ENCODE results near the gene STK39.

Gene STK39

DNA sequence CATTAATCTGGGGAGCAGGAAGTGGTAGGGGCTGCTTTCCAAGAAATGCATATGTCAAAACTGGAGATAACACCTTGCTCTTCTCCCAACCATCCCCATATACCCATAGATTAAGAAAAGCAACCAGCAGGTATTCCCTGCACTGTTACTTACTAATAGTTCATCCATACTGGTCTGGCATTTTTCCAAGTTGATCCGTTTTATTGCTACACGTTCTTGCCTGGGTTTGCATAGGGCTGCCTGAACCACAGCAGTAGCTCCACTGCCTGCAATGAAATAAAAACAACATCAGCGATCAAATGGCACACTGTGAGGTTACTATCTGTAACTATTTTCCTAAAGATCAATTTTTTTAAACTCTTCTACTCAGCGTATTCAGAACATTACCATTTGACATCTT is 65.6 kb downstream of the STK39 start:
- no peak for FAIRE-seq

DNA sequence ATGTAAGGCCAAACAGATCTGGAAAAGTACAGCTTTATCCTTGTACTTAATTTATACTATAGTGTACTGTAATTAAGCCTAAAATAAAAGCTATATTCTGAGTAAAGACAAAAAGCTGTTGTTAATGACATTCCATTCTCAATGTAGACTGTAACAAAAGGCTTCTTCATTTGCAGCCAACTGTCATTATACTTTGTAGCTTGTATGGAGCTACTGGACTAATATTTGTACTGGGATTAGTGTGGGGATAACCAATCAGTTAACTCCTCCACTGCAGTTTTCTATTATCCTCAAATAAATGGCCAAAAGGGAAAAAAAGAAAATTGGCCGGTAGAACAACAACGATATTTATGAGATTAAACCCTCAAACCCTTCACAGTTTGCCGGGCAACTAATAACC is 66.5 kb downstream of the STK39 start:
- FAIRE-seq = no peak

DNA sequence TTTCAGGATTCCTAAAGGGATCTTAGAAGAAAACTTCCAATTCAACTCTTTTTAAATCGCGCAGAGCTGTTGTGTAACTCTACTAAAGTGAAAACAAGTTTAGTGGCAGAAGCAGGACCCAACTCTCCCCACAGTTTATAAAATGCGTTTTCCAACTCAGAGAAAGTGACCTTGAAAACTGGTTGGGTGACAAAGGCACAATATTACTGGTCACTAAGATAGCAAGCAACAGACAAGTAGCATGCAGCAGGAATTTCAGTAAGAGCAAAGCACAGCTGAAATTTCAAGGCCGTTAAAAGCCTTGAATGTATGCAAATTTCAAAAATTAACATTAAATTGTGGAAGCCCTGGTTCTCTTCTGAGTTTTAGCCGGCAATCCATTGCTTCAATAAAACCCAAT is 66.9 kb downstream of the STK39 start:
- FAIRE-seq = no peak

DNA sequence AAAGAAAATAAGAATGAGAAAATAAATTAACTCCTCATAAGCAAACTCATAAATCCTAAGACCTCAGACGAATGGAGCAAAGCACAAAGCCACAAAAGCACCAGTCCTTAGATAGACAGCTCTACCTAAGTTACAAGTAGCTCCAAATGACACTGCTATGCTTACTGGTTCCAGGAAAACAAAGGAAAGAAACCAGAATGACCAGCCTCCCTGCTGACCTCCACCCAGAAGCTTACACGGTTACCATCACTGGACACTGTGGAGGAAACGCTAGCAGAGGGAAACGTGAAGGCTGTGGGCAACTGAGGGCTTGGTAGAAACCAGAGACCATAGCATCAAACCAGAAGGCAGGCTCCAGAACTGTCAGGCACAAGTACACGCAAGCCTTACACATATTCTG is 67.8 kb downstream of the STK39 start:
- no peak for FAIRE-seq

DNA sequence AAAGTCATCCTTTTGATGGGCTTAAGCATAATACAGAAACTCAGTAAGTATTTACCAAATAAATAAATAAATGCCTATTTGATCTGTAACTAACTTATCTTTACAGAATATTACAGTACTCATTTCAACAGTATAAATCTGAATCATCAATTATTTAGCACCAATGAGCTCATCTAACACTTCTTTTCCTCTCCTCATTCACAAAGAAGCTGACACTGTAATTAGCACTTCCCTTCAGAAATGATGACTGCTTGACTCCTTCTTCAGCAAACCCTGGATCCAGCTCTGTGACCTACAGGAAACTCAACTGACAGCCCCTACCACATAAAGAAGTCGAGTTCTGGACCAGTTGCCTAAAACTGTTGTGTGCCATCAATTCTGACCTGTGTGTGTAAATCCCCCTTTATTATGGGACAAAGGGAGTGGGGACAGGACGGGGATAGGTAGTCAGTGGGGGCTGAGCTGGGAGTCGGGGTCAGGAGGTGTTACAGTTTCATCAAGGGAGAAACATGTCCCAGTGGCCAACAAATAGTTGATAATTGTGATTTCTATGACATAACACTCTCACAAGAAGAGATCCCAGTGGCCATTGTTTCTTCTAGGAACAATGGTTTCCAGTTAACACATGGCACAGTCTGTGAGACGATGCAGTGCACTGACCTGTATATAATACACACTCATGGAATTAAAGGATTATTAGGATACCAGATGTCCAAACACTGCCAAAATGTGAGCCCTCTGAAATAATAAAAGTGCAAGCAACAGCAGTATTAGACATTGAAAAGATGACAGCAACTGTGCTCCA is 68.7 kb downstream of the STK39 start:
- no peak for FAIRE-seq

DNA sequence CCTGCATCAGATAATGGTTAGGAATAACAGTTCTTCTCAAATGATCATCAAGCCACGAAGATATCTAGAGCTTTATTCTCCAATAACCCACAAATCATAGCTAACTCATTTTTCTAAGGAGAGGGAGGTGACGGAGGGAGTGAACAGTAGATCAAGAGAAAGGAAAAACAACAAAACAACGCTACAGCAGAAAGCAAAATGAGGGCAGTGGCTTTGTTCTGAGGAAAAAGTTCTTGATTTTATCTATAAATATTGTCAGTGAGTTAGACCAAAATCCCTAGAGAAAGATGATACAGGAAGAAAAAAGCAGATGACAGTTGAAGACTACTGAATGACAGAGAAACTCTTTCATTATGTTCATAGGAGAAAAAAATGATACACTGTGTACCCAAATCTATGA is 71.0 kb downstream of the STK39 start:
- FAIRE-seq = no peak

DNA sequence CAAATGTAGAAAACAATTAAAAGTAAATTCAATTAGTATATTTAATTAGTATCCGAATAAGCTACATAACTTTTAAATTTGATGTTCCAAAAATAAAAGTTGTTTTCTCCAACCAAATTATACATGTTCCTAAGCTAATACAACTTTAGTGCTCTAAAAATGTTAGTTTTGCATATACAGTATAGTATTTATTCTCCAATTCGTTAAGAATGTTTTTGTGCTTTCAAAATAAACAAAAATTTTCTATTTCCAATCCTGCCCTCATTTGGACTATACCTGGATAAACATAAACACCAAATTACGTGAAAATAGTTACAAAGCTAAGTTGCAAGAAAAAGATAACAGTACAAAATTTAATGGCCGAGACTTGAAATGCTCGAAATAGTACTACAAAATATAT is 71.9 kb downstream of the STK39 start:
- peak; percentile 58 for FAIRE-seq

DNA sequence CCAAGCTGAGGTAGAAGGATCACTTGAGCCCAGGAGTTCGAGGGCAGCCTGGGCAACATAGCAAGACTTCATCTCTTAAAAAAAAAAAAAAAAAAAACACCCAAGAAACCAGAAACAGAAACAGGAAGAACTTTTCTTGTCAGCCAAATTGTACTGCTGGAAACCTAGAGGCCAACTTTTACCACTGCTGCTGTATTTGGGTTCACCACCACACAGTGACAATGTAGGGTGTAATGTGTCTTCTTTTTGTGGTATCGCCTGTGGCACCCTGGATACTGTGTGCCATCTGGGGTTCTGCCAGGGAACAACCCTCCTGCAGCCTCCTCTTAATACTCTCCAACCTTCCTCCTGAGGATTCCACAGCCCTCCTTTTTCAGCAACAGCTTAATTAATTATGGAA is 72.6 kb downstream of the STK39 start:
- FAIRE-seq = no peak

DNA sequence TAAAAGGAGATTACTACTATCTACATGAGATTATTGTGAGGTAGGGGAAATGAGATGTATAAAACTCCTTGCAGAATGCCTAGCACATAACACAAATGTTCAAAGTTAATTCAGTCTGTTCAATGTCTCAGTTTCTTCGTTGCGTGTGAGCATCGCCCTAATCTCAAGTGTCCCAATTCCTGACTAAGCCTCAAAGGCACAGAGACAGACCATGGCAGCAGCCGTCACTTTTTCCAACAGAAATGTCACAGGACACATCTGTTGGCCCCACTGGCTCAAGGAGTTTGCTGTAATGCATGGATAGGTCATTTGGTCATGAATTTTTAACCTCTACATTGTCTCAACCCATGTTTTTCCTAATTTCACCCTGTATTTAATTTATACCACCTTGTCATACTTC is 75.3 kb downstream of the STK39 start:
- no peak for FAIRE-seq

DNA sequence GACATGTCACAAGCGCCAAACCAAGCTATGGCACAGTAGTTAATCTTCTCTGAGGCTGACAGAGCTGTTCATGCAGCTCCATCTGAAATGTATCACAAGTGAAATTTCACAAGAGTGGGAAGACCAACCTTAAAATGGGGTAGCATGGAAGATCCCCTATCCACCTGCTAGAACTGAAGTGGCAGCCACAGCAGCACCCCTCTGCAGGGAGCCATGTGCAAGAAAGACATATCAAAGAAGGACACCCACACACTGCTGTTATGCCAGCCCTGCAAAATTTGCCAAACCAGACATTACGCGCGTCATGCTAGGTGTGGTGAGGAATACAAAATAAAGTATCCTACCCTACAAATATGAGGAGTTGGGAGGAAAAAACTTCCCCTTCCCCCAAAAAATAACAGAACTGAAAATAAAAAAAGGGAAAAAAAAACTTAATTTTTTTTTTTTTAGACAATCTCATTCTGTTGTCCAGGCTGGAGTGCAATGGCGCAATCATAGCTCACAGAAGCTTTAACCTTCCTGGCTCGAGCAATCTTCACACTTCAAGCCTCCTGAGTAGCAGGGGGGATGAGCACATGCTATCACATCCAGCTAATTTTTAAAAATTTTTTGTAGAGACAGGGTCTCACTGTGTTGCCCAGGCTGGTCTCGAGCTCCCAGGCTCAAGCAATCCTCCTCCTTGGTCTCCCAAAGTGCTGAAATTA is 76.2 kb downstream of the STK39 start:
- FAIRE-seq = no peak

DNA sequence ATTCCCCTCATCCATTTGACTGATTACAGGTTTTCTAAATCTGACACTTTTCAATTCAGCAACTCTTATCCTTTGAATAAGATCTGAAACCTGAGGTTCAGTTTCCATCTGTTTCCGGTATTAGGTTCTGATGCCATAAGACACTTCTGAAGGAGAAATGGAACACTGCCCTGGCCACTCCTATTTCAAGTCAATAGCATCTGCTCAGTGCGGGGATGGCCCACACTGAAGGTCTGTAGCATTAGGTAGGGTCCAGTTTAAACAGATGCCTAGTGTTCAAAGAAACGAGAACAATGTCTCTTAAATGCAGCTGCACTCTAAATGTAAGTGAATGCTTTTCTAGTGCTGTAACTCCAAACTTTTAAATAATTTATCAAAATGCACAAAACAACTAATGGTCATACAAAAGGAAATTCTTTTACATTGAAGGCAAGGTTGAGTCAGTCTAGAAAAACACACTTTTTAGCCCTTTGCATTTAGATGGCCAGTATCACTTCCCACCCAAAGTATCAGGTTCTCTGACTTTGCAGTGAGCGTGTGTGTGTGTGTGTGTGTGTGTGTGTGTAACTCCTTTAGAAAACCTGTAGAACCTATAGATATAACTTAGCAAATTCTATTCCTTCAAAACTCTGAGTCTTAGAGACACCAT is 78.2 kb downstream of the STK39 start:
- no peak for FAIRE-seq

DNA sequence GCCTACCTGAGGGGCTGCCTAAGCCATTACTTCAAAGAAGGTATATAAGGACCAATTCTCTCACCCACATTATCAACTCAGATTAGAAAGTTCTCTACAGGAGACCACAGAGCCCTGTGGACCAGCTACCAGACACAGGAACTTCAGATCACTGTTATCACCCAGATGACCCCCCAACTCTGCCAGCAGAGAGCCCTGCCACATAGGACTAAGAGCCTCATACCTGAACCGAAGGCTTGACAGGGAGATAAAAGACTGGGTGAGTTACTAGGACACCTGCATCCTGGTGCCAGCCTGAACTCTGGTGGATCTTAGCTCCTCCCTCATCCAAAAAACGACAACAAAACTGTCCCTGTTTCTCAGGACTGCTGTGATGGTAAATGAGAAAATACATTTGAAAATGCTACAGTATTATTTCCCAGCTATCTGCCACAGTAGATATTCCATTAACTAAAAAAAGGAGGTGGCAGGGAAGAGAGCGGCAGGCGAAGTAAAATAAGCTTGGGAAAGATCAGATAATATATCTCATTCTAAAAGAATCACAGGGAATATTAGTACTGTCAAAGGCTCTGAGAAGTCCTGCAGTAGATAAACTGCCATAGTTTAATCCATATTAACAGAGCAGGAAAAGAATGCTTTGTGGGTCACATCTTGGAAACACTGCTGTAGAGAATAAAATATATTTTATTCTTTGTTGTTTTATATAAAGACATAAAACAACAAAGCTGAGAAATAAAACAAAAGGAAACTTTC is 79.7 kb downstream of the STK39 start:
- no peak for FAIRE-seq

DNA sequence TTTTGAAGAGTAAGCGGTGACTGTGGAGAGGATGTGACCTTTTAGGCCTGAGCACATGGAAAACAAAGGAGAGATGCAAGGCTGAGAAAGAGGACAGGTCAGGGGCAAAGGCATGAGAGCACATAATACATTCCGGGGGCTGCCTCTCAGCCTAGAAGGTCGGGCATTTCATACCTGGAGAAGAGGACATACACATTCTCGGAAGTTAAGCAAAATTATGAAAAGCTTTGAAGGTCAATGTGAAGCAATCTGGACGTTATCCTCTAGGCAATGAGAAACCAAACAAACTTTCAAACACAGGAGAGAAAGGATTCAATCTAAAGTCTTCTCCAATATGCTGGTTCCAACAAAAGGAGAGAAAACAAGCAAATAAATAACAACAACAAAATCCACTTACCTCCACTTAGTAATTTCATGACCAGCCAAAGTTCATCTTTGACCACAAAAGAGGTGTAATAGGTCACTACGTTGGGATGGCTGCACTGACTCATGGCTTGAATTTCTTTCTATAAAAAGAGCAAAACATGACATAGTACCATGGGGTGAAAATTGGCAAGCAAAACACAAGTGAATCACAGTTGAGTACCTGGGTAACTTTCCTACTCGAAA is 80.4 kb downstream of the STK39 start:
- FAIRE-seq = no peak

DNA sequence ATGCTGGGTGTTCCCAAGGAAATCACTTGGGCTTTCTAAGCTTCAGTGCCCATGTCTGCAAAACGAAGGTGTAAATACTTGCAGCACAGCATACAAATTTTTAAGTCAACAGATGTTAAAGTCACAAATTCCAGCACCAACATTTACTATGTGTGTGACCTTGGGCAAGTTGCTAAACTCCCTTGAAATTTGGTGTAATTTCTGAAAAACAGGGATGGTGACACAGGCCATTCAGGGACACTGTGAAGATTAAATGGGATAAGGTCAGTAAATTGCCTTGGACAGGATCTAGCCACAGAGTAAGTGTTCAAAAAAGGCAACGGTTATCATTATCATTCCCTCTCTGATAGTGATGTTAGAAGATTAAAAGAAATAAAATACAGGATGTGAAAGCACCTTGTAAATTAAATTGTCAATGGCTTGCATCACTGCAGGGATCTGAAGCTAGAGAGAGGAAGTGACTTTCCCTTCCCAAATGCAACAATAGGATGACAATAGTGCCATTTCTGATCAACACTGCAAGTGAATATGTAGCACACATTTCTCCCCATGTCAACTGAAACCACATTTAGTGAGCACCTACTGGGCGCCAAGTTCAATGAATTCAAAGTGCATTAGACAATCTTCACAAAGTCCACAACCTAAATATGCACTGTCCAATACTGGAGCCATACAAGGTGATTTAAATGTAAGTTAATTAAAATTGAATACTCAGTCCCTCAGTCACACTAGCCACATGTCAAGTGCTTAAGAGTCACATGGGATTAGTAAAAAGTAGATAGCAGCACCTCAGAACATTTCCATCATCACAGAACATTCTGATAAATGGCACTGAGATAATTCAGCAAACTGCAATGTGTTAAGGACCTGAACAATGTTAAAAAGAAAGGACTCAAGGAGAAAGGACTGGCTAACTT is 81.2 kb downstream of the STK39 start:
- FAIRE-seq = no peak

DNA sequence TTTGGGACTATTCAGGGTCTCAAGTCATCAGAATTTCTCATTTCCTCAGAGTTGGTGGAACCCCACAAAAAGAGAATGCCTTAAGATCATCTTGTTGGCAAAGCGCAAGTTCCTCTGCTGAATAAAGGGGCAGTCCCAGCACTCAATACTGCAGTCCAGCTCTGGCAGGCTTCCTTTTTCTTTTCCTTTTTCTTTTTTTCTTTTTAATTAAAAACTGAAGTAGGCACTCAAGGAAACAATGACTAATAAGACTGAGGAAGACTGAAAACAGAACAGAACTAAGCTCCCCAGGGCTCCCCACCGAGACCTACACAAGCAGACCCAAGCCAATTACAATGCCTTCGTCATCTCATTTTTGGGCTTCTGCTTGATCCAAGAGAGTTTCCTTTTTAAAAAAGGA is 82.0 kb downstream of the STK39 start:
- no peak for FAIRE-seq

DNA sequence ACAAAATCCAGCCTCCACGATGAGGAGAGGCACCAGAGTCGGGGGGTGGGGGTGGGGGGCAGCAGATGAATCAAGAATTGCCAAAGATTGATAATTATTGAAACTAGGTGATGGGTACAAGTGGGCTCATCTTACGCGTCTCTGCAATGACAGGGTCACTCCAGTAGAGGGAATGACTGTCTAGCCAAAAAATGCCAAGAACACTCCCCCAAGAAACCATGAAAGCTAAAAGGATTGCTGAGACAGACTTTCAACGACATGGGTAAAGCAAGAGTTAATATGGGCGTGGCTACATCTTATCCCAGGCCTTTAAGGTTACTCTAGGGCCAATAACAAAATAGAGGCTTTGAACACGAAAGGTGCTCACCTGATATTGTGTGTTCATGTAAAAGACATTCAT is 86.5 kb downstream of the STK39 start:
- no peak for FAIRE-seq

DNA sequence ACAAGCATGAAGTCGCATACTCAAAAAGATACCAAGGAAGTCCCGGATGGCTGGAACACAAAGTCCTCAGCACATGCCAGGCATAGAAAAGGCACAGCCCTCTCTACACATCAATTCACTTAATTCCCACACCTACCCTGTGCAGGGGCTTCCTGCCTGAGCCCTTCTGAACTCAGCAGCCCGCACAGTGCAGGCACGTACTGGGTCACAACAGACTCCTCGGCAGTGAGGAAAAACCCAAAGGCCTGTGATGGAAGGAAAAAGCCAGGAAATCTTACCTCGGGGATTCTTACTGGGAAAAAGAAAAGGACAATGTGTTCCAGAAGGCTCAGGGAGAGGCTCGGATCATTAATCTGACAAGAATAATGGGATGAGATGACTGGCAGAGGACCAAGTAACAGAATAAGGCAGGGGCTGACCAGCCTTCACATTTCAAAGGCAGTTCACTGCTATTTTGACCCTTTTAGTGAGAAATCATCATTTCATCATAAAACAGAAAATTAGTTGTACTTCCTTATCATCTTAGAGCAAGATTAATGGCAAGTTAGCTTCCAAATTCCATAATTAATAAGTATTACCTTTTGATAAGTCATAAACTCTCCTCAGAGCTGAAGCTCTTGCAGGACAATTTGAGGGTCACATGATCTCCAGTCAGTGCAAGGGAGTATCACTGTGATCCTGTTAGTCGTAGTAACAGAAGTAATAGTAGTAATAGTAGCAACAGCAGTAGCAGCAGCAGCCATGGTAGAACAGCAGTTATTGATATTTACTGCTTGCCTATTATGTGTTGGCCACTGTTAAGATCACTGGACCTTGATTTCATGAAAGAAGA is 87.4 kb downstream of the STK39 start:
- no peak for FAIRE-seq

DNA sequence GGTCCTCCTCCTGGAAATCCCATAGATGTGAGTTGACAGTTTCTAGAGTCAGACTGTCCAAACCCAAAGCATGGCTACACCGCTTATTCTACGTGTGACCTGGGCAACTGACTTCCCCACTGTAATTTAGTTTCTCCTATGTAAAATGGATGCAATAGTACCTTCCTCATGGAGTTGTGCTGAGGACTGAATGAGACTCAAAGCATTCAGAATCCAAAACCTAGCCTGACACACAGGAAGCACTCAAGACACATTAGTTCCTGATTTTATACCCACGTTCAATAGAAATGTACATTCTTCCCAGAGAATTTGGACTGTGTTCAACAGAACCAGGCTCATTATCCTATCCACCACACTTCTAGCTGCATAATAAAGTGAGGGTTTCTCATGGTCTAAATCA is 88.8 kb downstream of the STK39 start:
- FAIRE-seq = no peak

DNA sequence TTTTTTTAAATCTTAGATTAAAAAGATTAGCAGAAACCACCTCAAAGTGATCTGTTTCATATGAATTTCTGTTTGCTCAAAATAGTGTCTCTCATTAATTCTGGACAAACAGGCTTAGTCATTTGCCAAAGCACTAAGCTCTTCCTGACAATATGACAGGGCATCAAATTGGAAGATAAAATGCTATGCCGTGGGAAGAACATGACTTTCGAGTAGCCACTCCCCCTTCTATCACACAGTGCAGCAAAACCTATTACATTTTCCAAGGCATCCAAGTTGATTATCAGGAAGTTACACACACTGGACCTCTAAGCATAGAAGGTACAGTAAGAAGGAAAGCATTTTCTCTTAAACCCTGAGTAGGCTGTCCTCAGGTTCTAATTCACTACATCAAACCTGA is 89.5 kb downstream of the STK39 start:
- FAIRE-seq = no peak

DNA sequence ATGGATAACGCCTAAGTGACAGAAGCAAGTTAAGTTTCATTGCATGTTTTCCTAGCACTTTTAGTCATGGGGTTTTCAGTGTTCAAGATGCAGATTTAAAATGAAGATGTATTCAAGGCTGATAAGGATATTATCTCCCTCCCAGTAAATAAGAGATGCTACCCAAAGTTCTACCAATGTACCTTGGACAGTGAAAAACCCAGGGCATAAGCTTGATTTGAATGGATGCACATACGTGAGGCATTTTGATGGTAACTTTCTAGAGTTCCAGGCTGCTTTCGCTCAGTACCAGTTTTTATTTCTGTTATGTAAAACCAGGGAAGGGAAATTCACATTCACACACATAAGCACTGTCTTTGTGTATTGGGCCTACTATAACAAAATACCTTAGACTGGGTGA is 90.3 kb downstream of the STK39 start:
- FAIRE-seq = no peak

DNA sequence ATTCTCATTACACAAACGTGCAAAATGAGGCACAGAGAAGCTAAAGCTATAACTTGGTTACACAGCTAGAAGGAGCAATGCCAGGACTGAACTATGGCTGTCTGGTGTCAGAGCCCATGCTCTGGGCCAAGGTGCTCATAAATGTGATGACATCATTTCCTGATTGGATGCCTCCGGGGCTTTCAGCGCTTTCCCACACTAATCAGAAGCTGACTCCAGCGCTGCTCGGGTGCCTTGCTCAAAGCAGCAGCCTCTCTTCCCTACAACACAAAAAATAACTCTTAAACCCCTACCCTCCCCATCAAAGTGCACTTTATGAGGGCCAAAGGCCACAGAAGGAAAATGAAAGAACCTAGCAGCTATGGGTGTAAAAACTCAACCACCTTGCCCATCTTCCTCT is 90.7 kb downstream of the STK39 start:
- no peak for FAIRE-seq
